Ishikawa (cell line): ENCODE data around the gene THADA.

Source experiments
- CEBPB ChIP-seq: IDR thresholded peaks from 2 replicates; pipeline ENCODE4 v1.6.1; 2012
- CREB1 ChIP-seq: IDR thresholded peaks from 2 replicates; pipeline ENCODE4 v1.6.1; 2012; ENCODE audit warnings: low read depth
- EGR1 ChIP-seq: IDR thresholded peaks from 2 replicates; pipeline ENCODE4 v1.6.1; 2012
- EP300 ChIP-seq: IDR thresholded peaks from 2 replicates; pipeline ENCODE4 v1.6.1; 2012; ENCODE audit warnings: borderline replicate concordance
- FOXM1 ChIP-seq: IDR thresholded peaks from 2 replicates; pipeline ENCODE4 v1.6.1; 2012; ENCODE audit warnings: low read depth, borderline replicate concordance
- NFIC ChIP-seq: IDR thresholded peaks from 2 replicates; pipeline ENCODE4 v1.6.1; 2012
- RAD21 ChIP-seq: IDR thresholded peaks from 2 replicates; pipeline ENCODE4 v1.6.1; 2012; ENCODE audit warnings: low read depth
- REST ChIP-seq: IDR thresholded peaks from 2 replicates; pipeline ENCODE4 v1.6.1; 2012; ENCODE audit warnings: low read depth, mild to moderate bottlenecking
- TAF1 ChIP-seq: IDR thresholded peaks from 2 replicates; pipeline ENCODE4 v1.6.1; 2012; ENCODE audit warnings: low read depth, mild to moderate bottlenecking
- TCF12 ChIP-seq: IDR thresholded peaks from 2 replicates; pipeline ENCODE4 v1.6.1; 2012; ENCODE audit warnings: low read depth
- TEAD4 ChIP-seq: IDR thresholded peaks from 2 replicates; pipeline ENCODE4 v1.6.1; 2012
- YY1 ChIP-seq: IDR thresholded peaks from 2 replicates; pipeline ENCODE4 v1.6.1; 2012; ENCODE audit warnings: low read depth
- ZBTB7A ChIP-seq: IDR thresholded peaks from 2 replicates; pipeline ENCODE4 v1.6.1; 2012; ENCODE audit warnings: low read depth
- TF ChIP-seq, protein P1 (sequence below): IDR thresholded peaks from 2 replicates; pipeline ENCODE4 v1.6.1; 2012
- TF ChIP-seq, protein P2 (sequence below): IDR thresholded peaks from 2 replicates; pipeline ENCODE4 v1.6.1; 2012

Gene THADA

GRCh38 chr2:43186321-43186678, 409.5 kb downstream of the THADA start:
- TF ChIP-seq TAF1 (no peak), RAD21 (no peak), CEBPB (no peak), FOXM1 (no peak), TEAD4 (no peak), CREB1 (no peak), YY1 (no peak), REST (no peak), EP300 (no peak), ZBTB7A (no peak), TCF12 (no peak), EGR1 (no peak)
- TF ChIP-seq, protein P1, sequence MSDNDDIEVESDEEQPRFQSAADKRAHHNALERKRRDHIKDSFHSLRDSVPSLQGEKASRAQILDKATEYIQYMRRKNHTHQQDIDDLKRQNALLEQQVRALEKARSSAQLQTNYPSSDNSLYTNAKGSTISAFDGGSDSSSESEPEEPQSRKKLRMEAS: no peak
- TF ChIP-seq, protein P2, sequence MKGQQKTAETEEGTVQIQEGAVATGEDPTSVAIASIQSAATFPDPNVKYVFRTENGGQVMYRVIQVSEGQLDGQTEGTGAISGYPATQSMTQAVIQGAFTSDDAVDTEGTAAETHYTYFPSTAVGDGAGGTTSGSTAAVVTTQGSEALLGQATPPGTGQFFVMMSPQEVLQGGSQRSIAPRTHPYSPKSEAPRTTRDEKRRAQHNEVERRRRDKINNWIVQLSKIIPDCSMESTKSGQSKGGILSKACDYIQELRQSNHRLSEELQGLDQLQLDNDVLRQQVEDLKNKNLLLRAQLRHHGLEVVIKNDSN: no peak

- TF ChIP-seq TAF1: no peak
- no peak for TF ChIP-seq TEAD4
- TF ChIP-seq NFIC: no peak
- TF ChIP-seq ZBTB7A: no peak
- no peak for TF ChIP-seq FOXM1
- TF ChIP-seq, protein P2: no peak
- TF ChIP-seq YY1: no peak
- no peak for TF ChIP-seq TCF12
- no peak for TF ChIP-seq CEBPB
- no peak for TF ChIP-seq EP300
- TF ChIP-seq RAD21: no peak
- TF ChIP-seq EGR1: no peak
- no peak for TF ChIP-seq CREB1
- TF ChIP-seq REST: no peak
- TF ChIP-seq, protein P1: no peak
These were observed 410.7 kb downstream of the THADA start for GRCh38 chr2:43185146-43185545.

- TF ChIP-seq REST (no peak), FOXM1 (no peak), YY1 (no peak), CREB1 (no peak), TEAD4 (no peak), EGR1 (no peak), TAF1 (no peak), NFIC (no peak), RAD21 (no peak), EP300 (no peak), ZBTB7A (no peak), TCF12 (no peak), CEBPB (no peak)
- TF ChIP-seq, protein P1: no peak
- TF ChIP-seq, protein P2: no peak
These were observed 411.4 kb downstream of the THADA start for GRCh38 chr2:43184339-43184895.

DNA sequence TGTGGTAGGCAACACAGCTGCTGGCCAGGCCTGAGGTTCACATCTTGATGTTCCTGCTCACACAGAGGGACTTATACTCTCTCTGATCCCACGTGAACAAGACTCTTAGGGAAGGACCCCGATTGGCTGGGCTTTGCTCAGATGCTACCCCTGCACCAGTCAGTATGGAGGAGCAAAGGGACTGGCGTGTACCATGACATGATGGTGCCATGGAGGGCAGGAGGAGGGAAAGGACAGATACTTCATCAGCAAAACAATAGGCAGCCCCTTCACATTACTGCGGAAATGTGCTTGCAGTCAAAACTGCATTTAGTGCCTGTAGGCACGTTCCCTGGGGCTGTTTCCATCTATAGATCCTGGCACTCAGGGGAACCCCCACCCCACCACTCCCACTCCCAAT, 412.1 kb downstream of the THADA start:
- TF ChIP-seq REST (no peak), YY1 (no peak), EP300 (no peak), CREB1 (no peak), ZBTB7A (no peak), CEBPB (no peak), NFIC (no peak), TCF12 (no peak), TAF1 (no peak)
- TF ChIP-seq, protein P2: no peak
- TF ChIP-seq, protein P1: no peak
